IMR-90 (cell line): ENCODE measurements around the gene CLEC1A. TPM values are rescaled to one million over a fixed set of nuclear protein-coding genes. Genes with fewer than 3 reads are reported as not detected.

Experiments
- ATAC-seq: fragments of 200-7000 bp; cut with Tn5 transposase; 2 replicates; pipeline ENCODE4 v1.9.1; 2020; ENCODE audit warnings: low read depth, mild to moderate bottlenecking, moderate library complexity
- BruUV-seq: library from RNA; stranded (reverse); fragments of 400-500 nt; replicated peaks from 2 replicates; lab custom pipeline; 2021; lab: Mats Ljungman, UMichigan
- CTCF ChIA-PET: fragments of 300-600 bp; formaldehyde crosslinking; extraction: SDS; loops from one replicate; lab custom pipeline; 2021; ENCODE audit warnings: antibody characterized with exemption; lab: Yijun Ruan, JAX
- POLR2A ChIA-PET: fragments of 300-600 bp; sonication (Branson Sonifier 250); formaldehyde crosslinking; loops from one replicate; lab custom pipeline; 2022; ENCODE audit warnings: antibody characterized with exemption; ENCODE audit not compliant: unreplicated experiment; lab: Charles Lee
- DNase-seq: peaks from one replicate; pipeline ENCODE4 v3.0.0; 2013
- H2AFZ ChIP-seq: replicated peaks from 2 replicates; pipeline ENCODE3; 2013; ENCODE audit warnings: low read length, mild to moderate bottlenecking; ENCODE audit not compliant: poor library complexity
- H2AK5ac ChIP-seq: 2 replicates; pipeline ENCODE4 v1.6.1; 2013; ENCODE audit warnings: low read depth, low read length, inconsistent platforms
- H2AK9ac ChIP-seq: replicated peaks from 2 replicates; pipeline ENCODE3; 2013; ENCODE audit warnings: mild to moderate bottlenecking, low read depth, low read length, moderate library complexity; ENCODE audit not compliant: poor library complexity
- H2BK120ac ChIP-seq: 2 replicates; pipeline ENCODE4 v1.6.1; 2013; ENCODE audit warnings: low read depth, low read length, inconsistent platforms
- H2BK15ac ChIP-seq: 3 replicates; pipeline ENCODE4 v1.6.1; 2013; ENCODE audit warnings: low read depth, low read length, inconsistent platforms
- H2BK20ac ChIP-seq: 2 replicates; pipeline ENCODE4 v1.6.1; 2013; ENCODE audit warnings: low read depth, mild to moderate bottlenecking, inconsistent platforms, low read length, moderate library complexity
- H2BK5ac ChIP-seq: 2 replicates; pipeline ENCODE4 v1.6.1; 2013; ENCODE audit warnings: mild to moderate bottlenecking, low read depth, low read length, inconsistent platforms; ENCODE audit not compliant: poor library complexity, severe bottlenecking
- H3K14ac ChIP-seq: replicated peaks from 2 replicates; pipeline ENCODE4 v1.6.1; 2013; ENCODE audit warnings: low read depth, low read length, inconsistent platforms
- H3K18ac ChIP-seq: 2 replicates; pipeline ENCODE4 v1.6.1; 2013; ENCODE audit warnings: low read depth, low read length, control low read depth
- H3K23ac ChIP-seq: 2 replicates; pipeline ENCODE4 v1.6.1; 2013; ENCODE audit warnings: low read depth, low read length, inconsistent platforms
- H3K27ac ChIP-seq: 2 replicates; pipeline ENCODE4 v1.5.1; 2013; ENCODE audit warnings: mild to moderate bottlenecking, control low read depth, low read length; ENCODE audit not compliant: insufficient read depth
- H3K27me3 ChIP-seq: 2 replicates; pipeline ENCODE4 v1.6.1; 2013; ENCODE audit warnings: low read length; ENCODE audit not compliant: control insufficient read depth, insufficient read depth
- H3K36me3 ChIP-seq: 2 replicates; pipeline ENCODE4 v1.6.1; 2013; ENCODE audit warnings: low read length, mixed read lengths; ENCODE audit not compliant: control insufficient read depth, insufficient read depth
- H3K4ac ChIP-seq: 2 replicates; pipeline ENCODE4 v1.6.1; 2013; ENCODE audit warnings: low read depth, low read length, inconsistent platforms
- H3K4me1 ChIP-seq: 2 replicates; pipeline ENCODE4 v1.6.1; 2013; ENCODE audit warnings: low read length, mixed read lengths; ENCODE audit not compliant: control insufficient read depth, insufficient read depth
- H3K4me2 ChIP-seq: 2 replicates; pipeline ENCODE4 v1.6.1; 2013; ENCODE audit warnings: low read depth, mild to moderate bottlenecking, control low read depth, low read length, moderate library complexity
- H3K4me3 ChIP-seq: 2 replicates; pipeline ENCODE4 v1.5.1; 2013; ENCODE audit warnings: low read depth, mild to moderate bottlenecking, control low read depth, low read length, moderate library complexity; ENCODE audit not compliant: insufficient read depth
- H3K56ac ChIP-seq: 2 replicates; pipeline ENCODE4 v1.6.1; 2013; ENCODE audit warnings: low read length, inconsistent platforms; ENCODE audit not compliant: insufficient read depth; ENCODE audit errors: extremely low read depth
- H3K79me1 ChIP-seq, 2 experiments: 2 replicates each; pipeline ENCODE4 v1.6.1; 2013; ENCODE audit warnings: low read length in 2 of 2, inconsistent platforms in 1 of 2, low read depth in 1 of 2
- H3K9ac ChIP-seq: 2 replicates; pipeline ENCODE4 v1.6.1; 2013; ENCODE audit warnings: low read depth, low read length, control low read depth
- H3K9me1 ChIP-seq: 2 replicates; pipeline ENCODE4 v1.6.1; 2013; ENCODE audit warnings: low read length, inconsistent platforms; ENCODE audit not compliant: insufficient read depth
- H3K9me3 ChIP-seq: 2 replicates; pipeline ENCODE4 v1.6.1; 2013; ENCODE audit warnings: low read length; ENCODE audit not compliant: control insufficient read depth, insufficient read depth
- H4K20me1 ChIP-seq: 2 replicates; pipeline ENCODE4 v1.6.1; 2013; ENCODE audit warnings: low read length, inconsistent platforms; ENCODE audit not compliant: insufficient read depth
- H4K5ac ChIP-seq: 2 replicates; pipeline ENCODE4 v1.6.1; 2013; ENCODE audit warnings: mild to moderate bottlenecking, low read depth, low read length, control low read depth
- H4K8ac ChIP-seq, 2 experiments: 2 replicates each; pipeline ENCODE4 v1.6.1; 2013; ENCODE audit warnings: low read depth in 2 of 2, low read length in 2 of 2, control low read depth in 1 of 2, inconsistent platforms in 1 of 2
- H4K91ac ChIP-seq: 2 replicates; pipeline ENCODE4 v1.6.1; 2013; ENCODE audit warnings: low read depth, low read length, inconsistent platforms; ENCODE audit not compliant: insufficient read depth
- BHLHE40 ChIP-seq: fragments of 150-350 bp; IDR thresholded peaks from 2 replicates; pipeline ENCODE4 v1.6.1; 2016; ENCODE audit warnings: mild to moderate bottlenecking, low read depth, low read length
- CEBPB ChIP-seq: IDR thresholded peaks from 2 replicates; pipeline ENCODE4 v1.6.1; 2012; ENCODE audit warnings: low read depth, low read length, improper control_type of control experiment
- CHD1 ChIP-seq: IDR thresholded peaks from 2 replicates; pipeline ENCODE4 v1.6.1; 2012; ENCODE audit warnings: low read depth, low read length, improper control_type of control experiment
- FOS ChIP-seq: fragments of 150-350 bp; IDR thresholded peaks from 2 replicates; pipeline ENCODE4 v1.6.1; 2016; ENCODE audit warnings: low read depth, low read length
- MAFK ChIP-seq: IDR thresholded peaks from 2 replicates; pipeline ENCODE4 v1.6.1; 2012; ENCODE audit warnings: low read depth, low read length, improper control_type of control experiment
- MAZ ChIP-seq: IDR thresholded peaks from 2 replicates; pipeline ENCODE4 v1.6.1; 2012; ENCODE audit warnings: low read depth, mild to moderate bottlenecking, low read length, improper control_type of control experiment, moderate library complexity, borderline replicate concordance
- MXI1 ChIP-seq: IDR thresholded peaks from 2 replicates; pipeline ENCODE4 v1.6.1; 2012; ENCODE audit warnings: low read depth, mild to moderate bottlenecking, low read length, moderate library complexity, borderline replicate concordance
- NFE2L2 ChIP-seq: fragments of 150-350 bp; IDR thresholded peaks from 2 replicates; pipeline ENCODE4 v1.6.1; 2016; ENCODE audit warnings: low read depth, mild to moderate bottlenecking, low read length
- POLR2A ChIP-seq: IDR thresholded peaks from 2 replicates; pipeline ENCODE4 v1.6.1; 2012; ENCODE audit warnings: mild to moderate bottlenecking, low read depth, low read length
- RAD21 ChIP-seq: IDR thresholded peaks from 2 replicates; pipeline ENCODE4 v1.6.1; 2012; ENCODE audit warnings: low read length, improper control_type of control experiment
- RCOR1 ChIP-seq: IDR thresholded peaks from 2 replicates; pipeline ENCODE4 v1.6.1; 2012; ENCODE audit warnings: mild to moderate bottlenecking, low read length, improper control_type of control experiment; ENCODE audit not compliant: insufficient replicate concordance
- RFX5 ChIP-seq: IDR thresholded peaks from 2 replicates; pipeline ENCODE4 v1.8.0; 2012; ENCODE audit warnings: low read depth, mild to moderate bottlenecking, low read length, moderate library complexity
- SMC3 ChIP-seq: fragments of 150-350 bp; IDR thresholded peaks from 2 replicates; pipeline ENCODE4 v1.6.1; 2016; ENCODE audit warnings: low read depth, mild to moderate bottlenecking, antibody characterized with exemption, low read length, moderate library complexity
- WGBS, 2 experiments: methylation state at CpG; one replicate each; pipeline versions ENCODE4 v1.1.5 to v1.1.7; 2013; ENCODE audit warnings: missing lambda C conversion rate in 2 of 2; ENCODE audit not compliant: insufficient read length in 1 of 2; ENCODE audit errors: extremely low coverage in 2 of 2; 5-methylcytosine and 5-hydroxymethylcytosine counted together
- dilution Hi-C: fragments of 300-500 bp; cut with HindIII; formaldehyde crosslinking; loops from one replicate; pipeline ENCODE4 v1.14.3; 2018; ENCODE audit warnings: low sequenced_read_pairs; ENCODE audit not compliant: unreplicated experiment
- in situ Hi-C: fragments of 300-500 bp; cut with MboI; formaldehyde crosslinking; loops from 3 replicates; pipeline ENCODE4 v1.14.3; 2019; ENCODE audit warnings: low sequenced_read_pairs, inconsistent platforms, mixed read lengths
- intact Hi-C: fragments of 100-400 bp; cut with micrococcal nuclease; formaldehyde crosslinking; loops from 2 replicates; pipeline ENCODE4 v1.10.0; 2022
- polyA plus RNA-seq, 3 experiments: library from polyadenylated mRNA; depleted of rRNA; stranded (reverse); fragments of >200 nt; gene quantifications; 2 replicates each; pipeline ENCODE4 v1.2.3, GENCODE V29; 2012; ENCODE audit warnings: low replicate concordance in 1 of 3
- total RNA-seq: library from RNA; depleted of rRNA; stranded (reverse); fragments of >200 nt; gene quantifications from 2 replicates; pipeline ENCODE4 v1.2.3, GENCODE V29; 2012
- TF ChIP-seq, protein P1 (sequence below): conservative IDR thresholded peaks from 2 replicates; pipeline ENCODE4 v1.5.1; 2012; ENCODE audit warnings: mild to moderate bottlenecking, low read depth, low read length, improper control_type of control experiment
- TF ChIP-seq, protein P2 (sequence below): fragments of 150-350 bp; IDR thresholded peaks from 2 replicates; pipeline ENCODE4 v1.6.1; 2017; ENCODE audit warnings: mild to moderate bottlenecking, antibody characterized with exemption, low read length, low read depth
- TF ChIP-seq, protein P3 (sequence below): fragments of 150-350 bp; IDR thresholded peaks from 2 replicates; pipeline ENCODE4 v1.6.1; 2016; ENCODE audit warnings: low read depth, mild to moderate bottlenecking, low read length, moderate library complexity, borderline replicate concordance

Gene CLEC1A
- total and polyA plus RNA-seq, 2 of the 4 experiments (the other 2 are of a cell fraction): not detected

DNA sequence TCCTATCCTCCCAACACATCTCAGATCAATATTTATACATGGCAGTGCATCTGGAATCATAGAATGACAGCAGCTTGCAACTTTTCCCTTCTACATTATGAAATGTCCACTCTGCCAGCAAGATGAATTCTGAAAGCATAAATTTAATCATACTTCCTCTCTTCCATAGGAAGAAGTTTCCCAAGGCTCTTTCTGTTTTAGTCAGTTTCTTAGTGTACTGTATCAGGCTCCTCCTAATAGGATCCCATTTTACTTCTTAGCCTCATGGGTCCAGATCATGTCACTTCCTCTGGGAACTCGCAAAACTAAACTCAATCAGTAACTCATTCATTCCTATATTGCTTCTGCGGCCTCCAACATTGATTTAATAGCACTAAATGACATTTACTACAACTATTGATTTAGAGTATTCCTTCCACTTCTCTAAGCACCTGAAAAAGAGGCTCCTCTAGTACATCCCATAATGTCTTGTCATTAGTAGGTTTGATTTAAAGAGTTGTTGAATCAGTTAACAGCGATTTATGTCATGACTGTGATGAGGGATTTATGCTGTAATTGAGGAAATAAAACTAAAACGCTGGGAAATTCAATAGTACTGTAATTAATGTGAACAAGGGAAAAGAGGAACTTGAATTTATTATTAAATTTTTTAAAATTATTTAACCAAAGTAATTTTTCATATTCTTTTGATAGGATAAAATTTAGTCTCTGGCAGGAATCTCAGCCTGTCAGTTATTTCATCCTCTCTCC lies 4.0 kb downstream of the CLEC1A start:
- Histone ChIP-seq H4K91ac (no peak overlapping the region), H3K9me1 (no peaks in the 10 kb centered on the region), H3K79me1 (no peaks in the 10 kb centered on the region), H4K20me1 (no peaks in the 10 kb centered on the region), H3K4ac (no peak overlapping the region), H2AFZ (no peak overlapping the region), H3K18ac (no peak overlapping the region), H4K5ac (no peak overlapping the region), H3K9me3 (no peaks in the 10 kb centered on the region), H3K4me2 (no peak overlapping the region), H2BK20ac (no peak overlapping the region), H3K27ac (no peak overlapping the region), H2AK5ac (no peak overlapping the region), H3K14ac (no peak overlapping the region), H3K9ac (no peak overlapping the region), H3K27me3 (no peaks in the 10 kb centered on the region), H3K23ac (no peak overlapping the region), H3K4me3 (no peak overlapping the region), H2BK5ac (no peak overlapping the region), H2BK120ac (no peak overlapping the region), H3K56ac (no peak overlapping the region), H4K8ac (no peak overlapping the region), H3K36me3 (no peaks in the 10 kb centered on the region), H3K4me1 (no peaks in the 10 kb centered on the region), H2BK15ac (no peak overlapping the region), H2AK9ac (no peak overlapping the region)
- BruUV-seq: no TSS peak
- dilution Hi-C loops: no loop called here
- TF ChIP-seq, protein P1, sequence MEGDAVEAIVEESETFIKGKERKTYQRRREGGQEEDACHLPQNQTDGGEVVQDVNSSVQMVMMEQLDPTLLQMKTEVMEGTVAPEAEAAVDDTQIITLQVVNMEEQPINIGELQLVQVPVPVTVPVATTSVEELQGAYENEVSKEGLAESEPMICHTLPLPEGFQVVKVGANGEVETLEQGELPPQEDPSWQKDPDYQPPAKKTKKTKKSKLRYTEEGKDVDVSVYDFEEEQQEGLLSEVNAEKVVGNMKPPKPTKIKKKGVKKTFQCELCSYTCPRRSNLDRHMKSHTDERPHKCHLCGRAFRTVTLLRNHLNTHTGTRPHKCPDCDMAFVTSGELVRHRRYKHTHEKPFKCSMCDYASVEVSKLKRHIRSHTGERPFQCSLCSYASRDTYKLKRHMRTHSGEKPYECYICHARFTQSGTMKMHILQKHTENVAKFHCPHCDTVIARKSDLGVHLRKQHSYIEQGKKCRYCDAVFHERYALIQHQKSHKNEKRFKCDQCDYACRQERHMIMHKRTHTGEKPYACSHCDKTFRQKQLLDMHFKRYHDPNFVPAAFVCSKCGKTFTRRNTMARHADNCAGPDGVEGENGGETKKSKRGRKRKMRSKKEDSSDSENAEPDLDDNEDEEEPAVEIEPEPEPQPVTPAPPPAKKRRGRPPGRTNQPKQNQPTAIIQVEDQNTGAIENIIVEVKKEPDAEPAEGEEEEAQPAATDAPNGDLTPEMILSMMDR: no peak
- TF ChIP-seq NFE2L2 (no peak), MXI1 (no peak), RFX5 (no peak), RAD21 (no peak), RCOR1 (no peak), BHLHE40 (no peak), MAZ (no peak), CHD1 (no peak), FOS (no peak), MAFK (no peak), CEBPB (no peak), SMC3 (no peak), POLR2A (no peak)
- TF ChIP-seq, protein P2, sequence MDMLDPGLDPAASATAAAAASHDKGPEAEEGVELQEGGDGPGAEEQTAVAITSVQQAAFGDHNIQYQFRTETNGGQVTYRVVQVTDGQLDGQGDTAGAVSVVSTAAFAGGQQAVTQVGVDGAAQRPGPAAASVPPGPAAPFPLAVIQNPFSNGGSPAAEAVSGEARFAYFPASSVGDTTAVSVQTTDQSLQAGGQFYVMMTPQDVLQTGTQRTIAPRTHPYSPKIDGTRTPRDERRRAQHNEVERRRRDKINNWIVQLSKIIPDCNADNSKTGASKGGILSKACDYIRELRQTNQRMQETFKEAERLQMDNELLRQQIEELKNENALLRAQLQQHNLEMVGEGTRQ: no peak
- TF ChIP-seq, protein P3, sequence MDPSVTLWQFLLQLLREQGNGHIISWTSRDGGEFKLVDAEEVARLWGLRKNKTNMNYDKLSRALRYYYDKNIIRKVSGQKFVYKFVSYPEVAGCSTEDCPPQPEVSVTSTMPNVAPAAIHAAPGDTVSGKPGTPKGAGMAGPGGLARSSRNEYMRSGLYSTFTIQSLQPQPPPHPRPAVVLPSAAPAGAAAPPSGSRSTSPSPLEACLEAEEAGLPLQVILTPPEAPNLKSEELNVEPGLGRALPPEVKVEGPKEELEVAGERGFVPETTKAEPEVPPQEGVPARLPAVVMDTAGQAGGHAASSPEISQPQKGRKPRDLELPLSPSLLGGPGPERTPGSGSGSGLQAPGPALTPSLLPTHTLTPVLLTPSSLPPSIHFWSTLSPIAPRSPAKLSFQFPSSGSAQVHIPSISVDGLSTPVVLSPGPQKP: no peak
- CTCF ChIA-PET: no interaction called here
- in situ Hi-C loops: no loop called here
- intact Hi-C loops: loop anchor here (5.0 kb wide), 1 partner anchor 43 kb away; no protein-coding TSS in a partner anchor
- DNase-seq (no peak), ATAC-seq (no peak)
- POLR2A ChIA-PET: no interaction called here
- WGBS, 2 experiments: no CpG with 5 or more reads among the region's 4 CpGs
